VCaP (cell line): ENCODE data around the gene MACROD2.
"Not testable (repeated sequence)": the region's sequence is repeated elsewhere in the genome, so short reads cannot be mapped to it uniquely, and the experiment has no call there.

Source experiments
- H3K27ac ChIP-seq: fragments of 450-650 bp; 2 replicates; pipeline ENCODE4 v1.5.1; 2017
- CTCF ChIP-seq: fragments of 450-650 bp; conservative IDR thresholded peaks from 2 replicates; pipeline ENCODE4 v1.5.1; 2017; ENCODE audit warnings: mild to moderate bottlenecking, moderate library complexity

MACROD2 gene

GRCh38 chr20:14030991-14031390 lies 35.7 kb downstream of the MACROD2 start:
- no peak for TF ChIP-seq CTCF
- H3K27ac ChIP-seq, result no peak overlapping the region

- no peak overlapping the region for H3K27ac ChIP-seq
- no peak for TF ChIP-seq CTCF
Measured at GRCh38 chr20:14033310-14033709, 38.0 kb downstream of the MACROD2 start.

- no peak overlapping the region for H3K27ac ChIP-seq
- no peak for TF ChIP-seq CTCF
Measured at GRCh38 chr20:14036567-14036966, 41.3 kb downstream of the MACROD2 start.

- H3K27ac ChIP-seq, result not testable (repeated sequence)
Measured at GRCh38 chr20:14044712-14045276, 49.5 kb downstream of the MACROD2 start.

GRCh38 chr20:14046534-14046933 lies 51.2 kb downstream of the MACROD2 start:
- TF ChIP-seq CTCF, result no peak
- H3K27ac ChIP-seq, result no peak overlapping the region

- no peak overlapping the region for H3K27ac ChIP-seq
- no peak for TF ChIP-seq CTCF
Measured at GRCh38 chr20:14049111-14049510, 53.8 kb downstream of the MACROD2 start.

- TF ChIP-seq CTCF, result no peak
- H3K27ac ChIP-seq, result no peak overlapping the region
Measured at GRCh38 chr20:14051454-14051853, 56.1 kb downstream of the MACROD2 start.

GRCh38 chr20:14055127-14055742 lies 59.9 kb downstream of the MACROD2 start:
- H3K27ac ChIP-seq, result no peak overlapping the region
- peak; percentile 78 for TF ChIP-seq CTCF
